IPS DF 6.9 (cell line): Measurements from ENCODE around the gene MOGAT3.

Source experiments
- DNase-seq: peaks from one replicate; pipeline ENCODE4 v3.0.0-alpha.2; 2013; ENCODE audit warnings: low read depth, low spot score
- H3K27ac ChIP-seq: one replicate; pipeline ENCODE4 v1.5.1; 2013; ENCODE audit warnings: low read length, control low read depth
- H3K27me3 ChIP-seq: 2 replicates; pipeline ENCODE4 v1.6.1; 2013; ENCODE audit warnings: mild to moderate bottlenecking, low read length; ENCODE audit not compliant: control insufficient read depth, insufficient read depth
- H3K36me3 ChIP-seq: 2 replicates; pipeline ENCODE4 v1.6.1; 2013; ENCODE audit warnings: low read length; ENCODE audit not compliant: control insufficient read depth, insufficient read depth
- H3K4me1 ChIP-seq: 2 replicates; pipeline ENCODE4 v1.6.1; 2013; ENCODE audit warnings: low read length; ENCODE audit not compliant: control insufficient read depth, insufficient read depth
- H3K4me3 ChIP-seq: 2 replicates; pipeline ENCODE4 v1.5.1; 2013; ENCODE audit warnings: mild to moderate bottlenecking, low read length
- H3K9me3 ChIP-seq: 2 replicates; pipeline ENCODE4 v1.6.1; 2013; ENCODE audit warnings: low read length, inconsistent platforms; ENCODE audit not compliant: control insufficient read depth, insufficient read depth
- WGBS: extraction: QIAGEN DNeasy Blood & Tissue Kit; methylation state at CpG from one replicate; pipeline ENCODE4 v1.1.7; 2013; ENCODE audit warnings: mixed read lengths, missing lambda C conversion rate; ENCODE audit not compliant: insufficient read length, insufficient coverage; 5-methylcytosine and 5-hydroxymethylcytosine counted together

Gene MOGAT3

GRCh38 chr7:101232141-101232850, 31.5 kb upstream of the MOGAT3 start:
- DNase-seq = no peak
- H3K9me3 ChIP-seq = no peaks in the 10 kb centered on the region
- no peak overlapping the region for H3K27ac ChIP-seq
- no CpG with 5 or more reads among the region's 52 CpGs for WGBS
- peak overlapping the region; percentile 64 for H3K4me3 ChIP-seq
- H3K4me1 ChIP-seq = peaks cover 6% of the 10 kb centered on the region
- no peaks in the 10 kb centered on the region for H3K36me3 ChIP-seq
- H3K27me3 ChIP-seq = no peaks in the 10 kb centered on the region

- no peaks in the 10 kb centered on the region; the same call in 1 of the 2 replicates for H3K36me3 ChIP-seq
- no peaks in the 10 kb centered on the region for H3K9me3 ChIP-seq
- no peak overlapping the region; the same call in 1 of the 2 replicates for H3K4me3 ChIP-seq
- no peak overlapping the region for H3K27ac ChIP-seq
- DNase-seq = no peak
- H3K4me1 ChIP-seq = peaks cover 6% of the 10 kb centered on the region
- WGBS = no CpG with 5 or more reads among the region's 7 CpGs
- no peaks in the 10 kb centered on the region for H3K27me3 ChIP-seq
These were observed 30.8 kb upstream of the MOGAT3 start for GRCh38 chr7:101231644-101232043.

- Histone ChIP-seq H3K27me3 (no peaks in the 10 kb centered on the region), H3K4me3 (no peak overlapping the region), H3K4me1 (peaks cover 5% of the 10 kb centered on the region), H3K27ac (no peak overlapping the region), H3K9me3 (no peaks in the 10 kb centered on the region), H3K36me3 (no peaks in the 10 kb centered on the region; the same call in 1 of the 2 replicates)
- DNase-seq = no peak
- no CpG with 5 or more reads among the region's 9 CpGs for WGBS
These were observed 25.9 kb upstream of the MOGAT3 start for GRCh38 chr7:101226721-101227120.

GRCh38 chr7:101225650-101226049, 24.8 kb upstream of the MOGAT3 start:
- no peaks in the 10 kb centered on the region for H3K27me3 ChIP-seq
- no peak overlapping the region for H3K27ac ChIP-seq
- H3K4me1 ChIP-seq = peaks cover 2% of the 10 kb centered on the region; the same call in 1 of the 2 replicates
- no peaks in the 10 kb centered on the region for H3K9me3 ChIP-seq
- H3K4me3 ChIP-seq = no peak overlapping the region
- no CpG with 5 or more reads among the region's 6 CpGs for WGBS
- no peaks in the 10 kb centered on the region; the same call in 1 of the 2 replicates for H3K36me3 ChIP-seq
- DNase-seq = no peak

- Histone ChIP-seq H3K36me3 (no peaks in the 10 kb centered on the region; the same call in 1 of the 2 replicates), H3K9me3 (no peaks in the 10 kb centered on the region), H3K27ac (no peak overlapping the region), H3K4me1 (0 out of 2 replicates have a peak, but pooled peaks cover 2% of the 10 kb centered on the region), H3K4me3 (no peak overlapping the region), H3K27me3 (no peaks in the 10 kb centered on the region)
- no peak for DNase-seq
- no CpG with 5 or more reads among the region's 15 CpGs for WGBS
These were observed 22.7 kb upstream of the MOGAT3 start for GRCh38 chr7:101223528-101223927.

- H3K27me3 ChIP-seq = no peaks in the 10 kb centered on the region
- no peaks in the 10 kb centered on the region for H3K9me3 ChIP-seq
- H3K4me3 ChIP-seq = no peak overlapping the region
- WGBS = no CpG with 5 or more reads among the region's 27 CpGs
- no peak overlapping the region for H3K27ac ChIP-seq
- 0 out of 2 replicates have a peak, but pooled peaks cover 2% of the 10 kb centered on the region for H3K4me1 ChIP-seq
- H3K36me3 ChIP-seq = no peaks in the 10 kb centered on the region; the same call in 1 of the 2 replicates
- DNase-seq = no peak
These were observed 21.5 kb upstream of the MOGAT3 start for GRCh38 chr7:101222275-101222830.

DNA sequence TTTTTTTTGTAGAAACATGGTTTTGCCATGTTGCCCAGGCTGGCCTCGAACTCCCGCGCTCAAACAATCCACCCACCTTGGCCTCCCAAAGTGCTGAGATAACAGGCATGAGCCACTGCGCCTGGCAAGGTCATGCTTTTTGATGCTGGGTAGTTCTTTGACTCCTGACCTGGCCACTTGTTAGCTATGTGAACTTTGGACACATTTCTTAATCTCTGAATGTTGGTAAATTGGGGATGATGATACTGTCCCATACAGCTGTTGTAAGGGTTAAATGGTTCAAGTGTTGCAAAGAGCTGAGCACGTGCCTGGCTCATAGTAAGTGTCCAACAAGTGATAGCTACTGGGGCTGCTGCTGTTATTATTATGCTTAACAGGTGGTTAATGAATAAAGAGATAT, 19.5 kb upstream of the MOGAT3 start:
- Histone ChIP-seq H3K36me3 (no peaks in the 10 kb centered on the region; the same call in 1 of the 2 replicates), H3K9me3 (no peaks in the 10 kb centered on the region), H3K4me3 (no peak overlapping the region), H3K27me3 (no peaks in the 10 kb centered on the region), H3K4me1 (peaks cover 4% of the 10 kb centered on the region), H3K27ac (no peak overlapping the region)
- no CpG with 5 or more reads among the region's 5 CpGs for WGBS
- no peak for DNase-seq

DNA sequence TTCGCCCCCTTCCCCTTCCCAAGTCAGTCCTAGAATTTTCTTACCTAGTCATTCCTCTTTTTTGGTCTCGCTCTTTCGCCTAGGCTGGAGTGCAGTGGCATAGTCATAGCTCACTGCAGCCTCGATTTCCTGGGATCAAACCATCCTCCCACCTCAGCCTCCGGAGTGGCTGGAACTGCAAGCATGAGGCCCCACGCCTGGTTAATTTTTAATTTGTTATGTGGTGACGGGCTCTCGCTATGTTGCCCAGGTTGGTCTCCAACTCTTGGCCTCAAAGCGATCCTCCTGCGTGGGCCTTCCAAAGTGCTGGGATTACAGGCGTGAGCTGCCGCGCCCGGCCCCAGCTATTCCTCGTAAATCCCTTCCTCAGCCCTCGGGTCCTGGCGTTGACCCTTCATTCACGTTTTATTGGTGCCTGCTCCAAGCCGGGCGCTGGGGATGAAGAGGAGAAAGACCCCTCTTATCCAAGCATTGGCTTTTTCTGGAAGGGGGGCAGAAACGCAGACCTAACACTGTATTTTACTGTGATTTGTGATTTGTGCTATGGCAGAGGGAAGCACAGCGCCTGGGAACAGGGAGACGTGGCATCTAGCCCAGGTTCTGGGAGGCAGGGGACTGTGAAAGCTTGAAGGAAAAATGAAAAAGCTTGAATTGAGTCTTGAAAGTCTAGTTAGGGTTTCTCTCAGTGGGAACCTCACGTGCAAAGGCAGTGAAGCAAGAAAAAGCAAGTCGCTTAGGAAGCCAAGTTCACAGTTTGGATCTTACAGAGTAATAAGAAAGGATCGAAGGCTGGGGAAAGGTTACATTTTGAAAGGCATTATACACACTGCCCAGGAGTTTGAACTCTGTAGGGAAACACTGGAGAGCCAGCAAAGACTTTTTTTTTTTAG, 17.6 kb upstream of the MOGAT3 start:
- peak overlapping the region; percentile 81; the same call in 1 of the 2 replicates for H3K4me3 ChIP-seq
- DNase-seq = no peak
- H3K27ac ChIP-seq = no peak overlapping the region
- WGBS = no CpG with 5 or more reads among the region's 26 CpGs
- H3K4me1 ChIP-seq = peaks cover 4% of the 10 kb centered on the region
- H3K9me3 ChIP-seq = no peaks in the 10 kb centered on the region
- H3K27me3 ChIP-seq = no peaks in the 10 kb centered on the region
- no peaks in the 10 kb centered on the region for H3K36me3 ChIP-seq

DNA sequence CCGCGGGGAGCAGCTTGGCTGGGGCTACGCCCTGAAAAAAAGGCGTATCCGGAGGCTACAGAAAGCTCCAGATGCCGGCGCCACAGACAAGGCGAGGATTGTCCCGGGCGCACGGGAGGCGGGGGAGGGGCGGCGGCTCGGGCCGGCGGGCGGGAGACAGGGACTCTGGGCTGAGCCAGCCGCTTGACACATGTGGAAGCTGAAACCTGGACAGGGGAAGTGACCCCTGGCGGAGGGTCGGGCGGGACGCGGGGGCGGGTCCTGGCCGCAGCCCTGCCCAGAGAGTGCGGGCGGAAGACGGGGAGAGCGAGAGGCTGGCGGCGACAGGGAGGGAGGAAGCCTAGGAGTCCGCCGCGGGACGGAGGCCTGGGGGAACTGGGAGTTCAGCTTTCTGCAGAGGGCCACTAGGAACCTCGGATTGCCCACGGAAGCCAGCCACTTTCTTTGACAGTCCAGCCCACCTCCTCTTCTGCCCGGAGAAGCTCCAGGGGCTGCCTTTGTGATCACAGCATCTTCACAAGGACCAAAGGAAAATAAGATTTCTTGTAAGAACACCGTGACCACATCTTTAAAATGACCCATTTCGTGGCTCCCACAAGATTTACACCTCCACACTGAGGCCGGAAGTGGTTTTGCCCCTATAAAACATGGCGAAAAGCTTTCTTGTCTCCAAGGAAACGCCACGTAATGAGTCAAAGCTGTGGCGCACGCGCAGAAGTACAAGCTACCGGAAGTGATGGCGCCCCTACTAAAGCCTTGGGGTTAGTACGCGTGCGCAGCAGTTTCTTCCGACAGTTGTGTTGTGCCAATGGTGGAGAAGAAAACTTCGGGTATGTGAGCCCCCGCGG, 16.8 kb upstream of the MOGAT3 start, which contains the start of the genes PLOD3 and ZNHIT1:
Gene PLOD3, minus strand, starts transcription at position 194 of the 848 bp plus-strand sequence. CDS start 307 bp downstream, outside the sequence.
Gene ZNHIT1, plus strand, starts transcription at position 778 of the 848 bp plus-strand sequence. Its CDS starts 31 bp downstream, at position 809.
- DNase-seq = peak; percentile 97
- H3K36me3 ChIP-seq = no peaks in the 10 kb centered on the region
- no peak within 1 kb of the TSS for H3K27ac ChIP-seq
- peaks cover 4% of the 10 kb centered on the region for H3K4me1 ChIP-seq
- no peaks in the 10 kb centered on the region for H3K9me3 ChIP-seq
- H3K4me3 ChIP-seq = peak within 1 kb of the TSS; percentile 81
- H3K27me3 ChIP-seq = no peaks in the 10 kb centered on the region
- WGBS = no CpG with 5 or more reads among the region's 57 CpGs
